ENCODE data around the gene CDK6.
"Not testable (repeated sequence)": the region's sequence is repeated elsewhere in the genome, so short reads cannot be mapped to it uniquely, and the experiment has no call there.

Gene CDK6

DNA sequence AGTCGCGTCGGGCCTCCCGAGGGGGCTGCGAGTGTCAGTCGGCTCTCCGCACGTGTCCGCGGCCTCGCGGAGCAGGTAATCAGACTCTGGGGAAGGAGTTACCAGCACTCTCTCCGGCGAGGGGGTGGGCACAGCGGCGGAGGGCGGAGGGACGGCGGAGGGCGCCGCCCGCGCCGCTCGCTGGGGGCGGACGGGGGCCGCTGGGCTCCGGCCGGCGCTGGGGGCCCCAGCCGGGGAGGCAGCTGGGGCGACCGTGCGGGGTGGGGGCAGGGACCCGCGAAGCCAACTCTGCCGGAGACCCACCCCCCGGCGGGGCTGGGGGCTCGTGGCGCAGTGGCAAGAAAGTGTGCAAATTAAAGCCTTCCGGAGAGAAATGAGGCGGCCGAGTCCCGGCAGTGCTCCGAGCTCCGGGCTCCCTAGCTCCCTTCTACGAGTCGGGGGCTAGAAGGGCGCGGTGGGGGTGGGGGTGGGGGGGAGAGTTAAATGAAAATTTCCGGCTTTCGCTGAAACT is at the start of gene CDK6:
Gene CDK6 (minus strand): TSS at position 85 of the 511 bp plus-strand sequence. CDS start 3,250 bp downstream, outside the sequence.
- no peak for DNase-seq (ENCODE audit: low read depth in 2 of 2)

DNA sequence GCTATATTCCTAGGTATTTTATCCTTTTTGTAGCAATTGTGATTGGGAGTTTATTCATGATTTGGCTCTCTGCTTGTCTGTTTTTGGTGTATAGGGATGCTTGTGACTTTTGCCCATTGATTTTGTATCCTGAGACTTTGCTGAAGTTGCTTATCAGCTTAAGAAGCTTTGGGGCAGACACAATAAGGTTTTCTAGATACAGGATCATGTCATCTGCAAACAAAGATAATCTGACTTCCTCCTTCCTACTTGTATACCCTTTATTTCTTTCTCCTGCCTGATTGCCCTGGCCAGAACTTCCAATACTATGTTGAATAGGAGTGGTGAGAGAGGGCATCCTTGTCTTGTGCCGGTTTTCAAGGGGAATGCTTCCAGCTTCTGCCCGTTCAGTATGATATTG is 49.7 kb upstream of the CDK6 start:
- not testable (repeated sequence) for DNase-seq (ENCODE audit: low read depth in 2 of 2)

DNA sequence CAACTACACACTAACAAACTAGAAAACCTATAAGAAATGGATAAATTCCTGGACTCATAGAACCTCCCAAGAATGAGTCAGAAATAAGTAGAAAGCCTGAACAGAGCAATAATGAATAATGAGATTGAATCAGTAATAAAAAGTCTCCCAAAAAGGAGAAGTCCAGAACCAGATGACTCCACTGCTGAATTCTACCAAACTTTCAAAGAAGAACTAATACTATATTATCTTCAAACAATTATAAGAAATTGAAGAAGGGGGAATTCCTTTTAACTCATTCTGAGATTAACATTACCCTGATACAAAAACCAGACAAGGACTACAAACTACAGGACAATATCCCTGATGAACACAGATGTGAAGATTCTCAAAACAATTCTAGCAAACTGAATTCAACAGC is 47.8 kb upstream of the CDK6 start:
- DNase-seq (ENCODE audit: low read depth in 2 of 2), result no peak

DNA sequence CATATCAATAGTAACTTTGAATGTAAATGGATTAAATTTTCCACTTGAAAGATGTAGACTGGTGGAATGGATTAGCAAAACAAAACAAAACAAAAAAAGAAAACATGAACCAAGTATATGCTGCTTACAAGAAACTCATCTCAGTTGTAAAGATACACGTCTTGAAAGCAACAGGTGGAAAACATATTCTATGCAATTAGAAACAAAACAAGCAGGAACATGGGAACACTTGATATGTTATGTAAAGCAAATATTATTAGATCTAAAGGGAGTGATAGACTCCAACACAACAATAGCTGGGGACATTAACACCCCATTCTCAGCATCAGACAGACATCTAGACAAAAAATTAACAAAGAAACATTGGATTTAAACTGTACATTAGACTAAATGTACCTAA is 46.4 kb upstream of the CDK6 start:
- no peak for DNase-seq (ENCODE audit: low read depth in 2 of 2)

DNA sequence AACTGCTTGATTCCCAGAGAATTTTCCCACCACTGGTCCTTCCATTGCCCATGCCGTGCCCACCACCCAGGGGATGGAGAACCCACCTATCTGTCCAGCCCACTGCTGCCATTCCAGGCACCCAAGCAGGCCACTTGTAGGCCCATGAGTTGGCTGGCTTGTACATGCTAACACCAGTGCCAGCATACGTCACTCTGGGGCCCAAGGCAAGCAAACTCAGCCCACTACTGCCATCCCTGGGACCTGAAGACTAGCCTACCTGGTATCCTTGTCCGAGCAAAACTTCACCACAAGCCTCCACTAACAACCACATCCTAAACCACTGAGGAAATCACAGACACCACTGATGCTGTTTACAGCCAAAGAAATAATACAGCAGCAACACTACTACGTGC is 44.7 kb upstream of the CDK6 start:
- DNase-seq (ENCODE audit: low read depth in 2 of 2), result no peak

DNA sequence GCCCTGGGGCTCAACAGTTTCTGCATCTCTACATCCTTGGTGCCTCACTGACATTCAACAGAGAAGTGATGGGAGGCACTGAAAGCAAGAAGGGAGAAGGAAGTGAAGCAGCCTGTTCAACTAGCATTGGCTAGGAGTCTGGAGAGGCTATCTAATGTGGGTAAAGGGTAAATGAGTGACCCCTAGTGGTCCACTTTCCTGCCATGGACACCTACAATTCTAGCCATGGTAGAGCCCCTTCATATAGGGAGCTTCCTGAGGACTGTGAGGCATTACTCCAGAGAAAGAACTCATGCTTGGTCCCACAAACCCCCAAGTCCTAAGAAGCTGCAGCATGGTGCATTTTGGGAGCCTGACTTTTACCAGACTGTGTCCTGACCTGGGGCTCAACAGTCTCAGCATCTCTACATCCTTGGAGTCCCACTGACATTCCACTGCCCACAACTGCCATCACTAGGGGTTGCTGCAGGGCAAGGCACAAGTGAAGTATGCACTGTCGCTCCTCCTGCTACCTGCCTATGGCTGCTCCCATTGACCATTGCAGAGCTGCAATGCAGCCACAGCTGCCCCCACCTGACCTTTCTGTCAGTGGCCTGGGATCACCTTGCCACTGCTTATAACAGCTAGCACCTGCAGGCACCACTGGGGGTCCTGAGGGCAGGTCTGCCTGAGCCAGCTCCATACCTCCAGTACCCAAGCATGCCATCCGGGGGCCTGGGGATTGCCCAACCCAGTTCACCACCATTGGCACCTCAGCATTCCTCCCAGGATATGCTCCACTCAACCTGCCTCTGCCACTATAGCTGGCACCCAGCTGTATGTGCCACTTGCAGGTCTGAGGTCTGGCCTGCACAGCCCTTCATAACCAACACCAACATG is 44.1 kb upstream of the CDK6 start:
- DNase-seq (ENCODE audit: low read depth in 2 of 2), result no peak

DNA sequence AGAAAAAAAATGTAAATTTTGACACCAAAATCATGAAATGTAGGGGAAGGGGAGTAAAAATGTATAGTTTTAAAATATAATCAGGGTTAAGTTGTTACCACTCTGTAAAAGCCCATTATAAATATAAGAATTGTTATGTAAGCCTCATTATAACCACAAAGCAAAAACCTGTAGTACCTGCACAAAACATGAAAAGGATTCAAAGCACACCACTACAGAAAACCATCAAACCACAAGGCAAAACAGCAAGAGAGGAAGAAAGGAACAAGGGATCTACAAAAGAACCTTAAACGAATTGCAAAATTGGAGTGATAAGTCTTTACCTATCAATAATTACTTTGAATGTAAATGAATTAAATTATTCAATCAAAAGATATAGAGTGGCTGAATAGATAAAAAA is 41.0 kb upstream of the CDK6 start:
- no peak for DNase-seq (ENCODE audit: low read depth in 2 of 2)

DNA sequence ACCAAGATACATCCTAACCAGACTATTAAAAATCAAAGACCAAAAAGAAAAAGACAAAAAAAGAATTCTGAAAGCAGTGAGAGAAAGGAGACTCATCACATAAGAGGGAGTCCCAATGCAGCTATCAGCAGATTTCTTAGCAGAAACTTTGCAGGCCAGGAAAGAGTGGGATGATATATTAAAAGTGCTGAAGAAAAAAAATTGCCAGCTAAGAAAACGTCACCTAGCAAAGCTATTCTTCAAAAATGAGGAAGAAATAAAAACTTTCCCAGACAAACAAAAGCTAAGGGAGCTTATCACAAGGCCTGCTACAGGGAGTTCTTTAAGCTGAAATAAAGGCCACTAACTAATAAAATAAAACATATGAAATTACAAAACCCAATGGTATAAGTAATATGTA is 40.5 kb upstream of the CDK6 start:
- no peak for DNase-seq (ENCODE audit: low read depth in 2 of 2)

DNA sequence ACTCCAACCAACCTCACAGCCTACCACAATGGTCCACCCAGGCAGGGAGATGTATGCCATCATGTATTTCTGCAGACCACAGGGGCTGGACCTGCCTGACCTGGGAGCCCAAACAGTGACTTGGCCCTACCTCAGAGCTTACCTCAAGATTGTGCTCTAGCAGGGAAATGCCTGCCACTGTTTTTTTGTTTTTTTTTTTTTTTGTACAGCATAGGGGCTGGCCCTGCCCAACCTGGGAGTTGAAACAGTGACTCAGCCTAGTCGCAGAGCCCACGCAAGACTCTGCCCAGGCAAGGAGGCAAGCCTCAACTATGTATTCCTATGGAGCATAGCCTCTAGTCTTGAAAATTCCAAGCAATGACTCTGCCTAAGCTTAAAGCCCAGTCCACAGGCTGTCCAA is 39.3 kb upstream of the CDK6 start:
- DNase-seq (ENCODE audit: low read depth in 2 of 2), result no peak

DNA sequence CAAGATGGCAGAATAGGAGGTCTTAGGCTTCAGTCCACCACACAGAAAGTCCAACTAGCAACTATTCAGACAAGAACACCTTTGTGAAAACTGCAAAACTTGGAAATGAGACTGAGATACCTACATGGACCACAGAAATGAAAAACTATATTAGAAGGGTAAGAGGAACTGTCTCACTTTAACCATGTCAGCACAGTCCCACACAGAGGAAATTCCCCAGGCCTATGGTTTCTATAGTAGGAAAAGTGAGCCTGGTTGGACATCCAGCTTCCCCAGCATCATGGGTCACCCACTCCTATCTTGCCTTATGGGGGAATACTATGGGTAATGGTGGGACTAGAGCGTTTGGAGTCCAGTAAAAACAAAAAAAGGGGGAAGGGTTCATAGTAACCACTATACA is 38.8 kb upstream of the CDK6 start:
- DNase-seq (ENCODE audit: low read depth in 2 of 2), result no peak

DNA sequence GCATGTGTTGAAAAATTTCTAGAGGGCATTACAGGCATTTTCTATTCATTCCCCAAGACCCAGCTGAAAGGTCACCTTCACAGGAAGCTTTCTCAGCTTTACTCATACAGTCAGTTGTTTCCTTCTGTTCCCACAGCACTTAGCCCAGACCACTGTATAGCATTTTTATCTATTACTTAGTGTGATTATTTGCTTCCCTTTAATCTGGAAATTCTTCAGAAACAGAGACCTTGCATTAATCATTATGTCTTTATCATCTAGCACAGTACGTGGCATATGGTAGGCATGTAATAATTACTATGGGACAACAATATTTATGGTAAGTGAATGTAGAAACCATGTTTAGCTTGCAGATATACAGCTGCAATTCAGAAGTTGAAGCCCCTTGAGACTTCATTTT is 38.2 kb upstream of the CDK6 start:
- no peak for DNase-seq (ENCODE audit: low read depth in 2 of 2)

DNA sequence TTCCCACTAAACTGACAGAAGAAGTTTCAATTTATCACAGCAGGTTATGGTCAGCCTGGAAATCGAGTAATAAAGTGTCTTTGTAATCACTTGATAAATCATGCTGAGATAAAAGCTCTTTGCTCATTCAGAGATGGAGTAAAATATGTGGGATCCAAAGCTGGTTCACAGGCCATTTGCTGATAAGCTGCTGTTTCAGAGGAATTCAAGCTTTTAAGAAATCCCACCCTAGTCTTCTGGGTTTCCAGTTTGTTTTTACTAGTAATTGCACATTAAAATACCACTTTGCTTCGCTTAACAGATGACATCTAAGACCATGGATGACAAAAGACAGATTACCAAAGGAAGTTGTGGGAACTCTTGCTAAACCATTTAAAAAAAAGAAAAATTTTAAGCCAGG is 37.4 kb upstream of the CDK6 start:
- no peak for DNase-seq (ENCODE audit: low read depth in 2 of 2)

DNA sequence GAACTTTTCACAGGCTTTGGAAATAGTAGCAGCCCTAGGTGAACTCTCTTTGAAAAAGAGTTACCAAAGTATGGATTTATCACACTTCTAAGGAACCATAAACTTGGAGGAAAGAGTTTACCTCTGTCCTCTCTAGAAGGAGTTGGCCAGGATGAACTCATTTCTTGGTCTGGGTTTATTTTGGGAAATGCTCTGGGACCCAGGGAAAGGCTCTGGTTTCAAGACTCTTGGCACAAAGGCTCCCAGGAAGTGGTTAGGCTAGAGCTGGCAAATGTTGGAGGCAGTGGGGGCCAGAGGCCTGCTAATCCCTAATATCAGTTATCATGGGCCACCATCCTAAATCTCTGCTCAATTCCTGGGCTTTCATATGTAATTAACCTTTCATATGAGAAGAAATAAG is 36.3 kb upstream of the CDK6 start:
- DNase-seq (ENCODE audit: low read depth in 2 of 2), result no peak

DNA sequence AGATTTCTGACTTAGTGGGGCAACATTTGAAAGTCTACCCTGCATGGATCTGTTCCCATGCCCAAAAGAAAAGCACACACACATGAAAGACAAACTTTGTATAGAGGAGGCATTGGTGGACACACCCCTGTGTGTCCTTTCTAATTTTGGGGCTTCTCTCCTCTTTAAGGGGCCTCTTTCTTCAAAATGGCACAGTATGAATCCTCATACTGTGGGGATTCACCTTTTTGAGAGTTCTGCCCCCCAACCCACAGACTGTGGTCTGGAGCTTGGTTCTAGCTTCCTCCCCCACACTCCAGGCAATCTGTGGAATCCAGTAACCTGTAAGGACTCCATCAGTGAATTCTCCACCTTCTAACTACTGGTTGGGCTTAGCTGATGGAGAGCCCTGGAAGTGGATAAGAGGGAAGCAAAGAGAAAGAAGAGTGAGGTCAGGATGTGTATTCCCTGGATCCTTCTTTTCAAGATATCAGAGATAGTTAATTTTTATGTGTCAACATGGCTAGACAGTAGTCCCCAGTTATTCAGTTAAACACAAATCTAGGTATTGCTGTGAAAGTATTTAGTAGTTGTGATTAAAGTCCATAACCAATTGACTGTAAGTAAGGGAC is 32.4 kb upstream of the CDK6 start:
- DNase-seq (ENCODE audit: low read depth in 2 of 2), result no peak

DNA sequence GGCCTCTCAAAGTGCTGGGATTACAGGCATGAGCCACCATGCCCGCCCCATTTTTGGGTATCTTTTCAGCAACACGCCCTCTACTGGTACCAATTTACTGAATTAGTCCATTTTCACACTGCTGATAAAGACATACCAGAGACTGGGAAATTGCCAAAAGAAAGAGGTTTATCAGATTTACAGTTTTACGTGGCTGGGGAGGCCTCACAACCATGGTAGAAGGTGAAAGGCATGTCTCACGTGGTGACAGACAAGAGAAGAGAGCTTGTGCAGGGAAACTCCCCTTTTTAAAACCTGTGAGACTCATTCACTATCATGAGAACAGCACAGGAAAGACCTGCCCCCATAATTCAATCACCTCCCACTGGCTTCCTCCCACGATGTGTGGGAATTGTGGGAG is 27.8 kb upstream of the CDK6 start:
- DNase-seq (ENCODE audit: low read depth in 2 of 2), result not testable (repeated sequence)

DNA sequence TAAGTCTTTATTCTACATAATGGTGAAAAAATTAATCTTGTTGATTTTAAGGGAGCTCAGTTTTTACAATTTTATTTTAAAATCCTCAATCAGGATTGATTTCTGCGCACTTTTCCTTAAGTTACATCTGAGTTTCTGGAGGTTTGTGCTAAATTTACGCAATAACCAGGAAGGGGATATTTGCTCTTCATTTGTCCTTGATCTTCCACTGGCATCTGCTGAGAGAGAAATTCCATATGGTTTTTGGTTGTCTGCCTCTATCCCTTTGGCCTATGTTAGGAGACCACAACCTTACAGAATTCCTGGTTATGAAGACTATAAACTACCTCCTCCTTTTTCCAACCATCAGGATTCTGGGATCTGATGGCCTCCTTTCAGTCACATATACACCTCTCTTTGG is 20.1 kb upstream of the CDK6 start:
- no peak for DNase-seq (ENCODE audit: low read depth in 2 of 2)

DNA sequence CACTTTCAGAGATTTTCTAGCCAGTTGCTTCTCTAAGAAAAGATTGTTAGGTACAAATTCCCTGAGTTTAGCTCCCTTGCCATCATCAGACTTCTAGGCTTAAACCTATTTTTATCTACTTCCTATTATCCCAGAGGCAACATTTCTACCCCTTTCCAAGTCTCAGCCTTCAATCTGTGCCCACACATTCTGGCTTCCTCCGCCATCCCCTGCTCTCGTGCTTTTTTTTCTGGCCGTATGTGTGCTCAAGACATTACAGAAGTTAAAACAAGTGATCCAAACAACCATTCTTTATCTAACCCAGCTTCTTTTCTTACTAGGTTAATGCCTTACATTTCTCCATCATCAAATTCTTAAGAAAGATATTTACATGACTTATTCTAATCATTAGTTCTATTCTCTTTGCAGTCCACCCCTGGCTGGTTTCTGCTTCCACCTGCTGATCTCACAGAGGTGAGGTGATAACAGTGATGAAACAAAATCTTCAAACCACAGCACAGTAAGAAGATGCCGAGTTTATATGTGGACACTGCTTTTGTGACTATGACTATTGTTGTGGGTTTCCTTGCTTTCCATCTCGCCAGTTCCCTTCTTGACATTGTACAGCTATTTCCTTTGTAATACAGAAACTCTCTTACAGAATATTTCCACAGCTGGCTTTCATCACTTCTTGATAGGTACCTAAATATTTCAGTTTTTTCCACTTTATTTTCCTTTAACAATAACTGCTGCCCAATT is 18.3 kb upstream of the CDK6 start:
- no peak for DNase-seq (ENCODE audit: low read depth in 2 of 2)

DNA sequence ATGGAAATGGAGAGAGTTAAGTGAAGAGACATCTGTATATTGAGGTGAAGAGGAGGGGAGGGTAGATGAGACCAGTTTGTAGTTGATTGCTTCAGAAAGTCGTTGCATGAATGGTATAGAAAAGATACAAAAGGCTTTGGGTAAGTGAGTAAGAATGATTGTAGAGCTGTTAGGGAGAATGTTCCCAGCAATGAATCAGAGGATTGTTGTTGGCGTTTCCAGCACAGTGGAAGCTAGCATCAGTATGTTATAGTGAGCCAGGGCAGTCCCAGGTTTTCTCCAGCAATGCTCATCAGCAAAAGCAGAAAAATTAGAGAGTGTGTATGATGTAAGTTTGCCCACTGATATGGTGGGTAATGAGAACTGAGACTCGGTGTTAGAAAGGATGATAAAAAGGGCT is 15.4 kb upstream of the CDK6 start:
- no peak for DNase-seq (ENCODE audit: low read depth in 2 of 2)

DNA sequence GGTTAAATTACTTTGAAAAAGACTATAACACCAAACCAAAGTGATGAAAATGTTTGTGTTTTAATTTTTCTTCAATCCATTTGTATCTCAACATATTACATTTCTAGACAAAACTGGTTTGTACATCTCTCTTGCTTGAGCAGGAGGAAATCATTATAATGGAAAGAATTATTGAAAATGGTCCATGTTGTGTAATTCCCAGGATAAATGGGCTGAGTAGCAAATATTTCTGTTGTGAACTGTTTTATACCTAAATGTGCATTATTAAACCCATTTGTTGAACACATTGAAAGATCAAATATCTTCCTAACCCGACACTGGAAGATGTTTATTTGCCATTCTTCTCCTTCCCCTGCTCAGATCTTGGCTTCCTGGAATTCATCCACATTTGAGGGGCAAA is 14.1 kb upstream of the CDK6 start:
- DNase-seq (ENCODE audit: low read depth in 2 of 2), result no peak

DNA sequence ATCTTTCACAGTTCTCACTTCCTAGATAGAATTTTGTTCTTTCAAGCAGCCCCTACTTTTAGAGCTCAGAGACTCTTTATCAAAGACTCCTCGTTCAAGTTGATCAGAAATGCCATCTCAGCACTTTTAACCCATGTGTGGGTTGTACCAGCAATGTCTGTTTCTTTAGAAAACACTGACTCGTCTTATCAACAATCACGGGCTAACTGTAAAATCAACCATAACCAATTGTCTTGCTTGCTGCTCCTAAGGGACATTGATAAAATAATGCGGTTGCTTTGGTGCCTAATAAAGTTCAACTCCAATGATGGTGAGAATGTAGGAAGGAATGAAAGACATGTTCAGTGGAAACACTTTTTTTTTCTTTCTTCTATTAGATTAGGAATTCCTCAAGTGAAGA is 12.9 kb upstream of the CDK6 start:
- DNase-seq (ENCODE audit: low read depth in 2 of 2), result no peak

DNA sequence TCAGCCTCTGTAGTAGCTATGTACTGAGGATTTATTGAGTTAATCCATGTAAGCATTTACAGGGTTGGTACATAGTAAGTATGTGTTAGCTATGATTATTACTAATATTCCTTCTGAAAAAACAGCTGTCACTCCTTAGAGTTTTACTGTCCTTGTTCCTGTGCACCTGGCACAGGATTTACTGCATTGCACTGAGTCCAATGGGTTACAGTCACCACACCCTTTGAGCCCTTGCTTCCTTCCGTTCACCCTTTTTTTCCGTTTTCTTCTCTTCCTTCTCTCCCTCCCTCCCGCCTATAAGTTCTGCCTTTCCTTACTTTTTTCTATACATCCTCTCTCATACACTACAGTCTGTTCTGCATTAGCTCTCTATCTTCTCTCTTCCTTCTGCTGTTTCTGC is 12.5 kb upstream of the CDK6 start:
- DNase-seq (ENCODE audit: low read depth in 2 of 2), result no peak

DNA sequence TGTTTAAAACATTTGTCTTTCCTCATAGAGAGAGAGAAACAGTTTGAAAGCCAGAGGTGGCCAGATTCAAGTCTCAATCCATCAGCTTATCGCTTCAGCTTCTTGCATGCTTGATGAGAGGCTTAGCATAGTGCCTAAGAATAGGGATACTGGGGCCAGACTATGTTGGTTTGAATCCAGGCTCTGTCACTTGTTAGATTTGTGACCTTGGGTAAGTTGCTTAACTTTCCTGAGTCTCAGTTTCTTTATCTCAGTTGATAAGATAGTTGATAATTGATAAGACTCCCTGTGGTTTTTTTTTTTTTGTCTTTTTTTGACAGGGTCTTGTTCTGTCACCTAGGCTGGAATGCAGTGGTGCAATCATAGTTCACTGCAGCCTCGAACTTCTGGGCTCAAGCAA is 12.1 kb upstream of the CDK6 start:
- no peak for DNase-seq (ENCODE audit: low read depth in 2 of 2)

DNA sequence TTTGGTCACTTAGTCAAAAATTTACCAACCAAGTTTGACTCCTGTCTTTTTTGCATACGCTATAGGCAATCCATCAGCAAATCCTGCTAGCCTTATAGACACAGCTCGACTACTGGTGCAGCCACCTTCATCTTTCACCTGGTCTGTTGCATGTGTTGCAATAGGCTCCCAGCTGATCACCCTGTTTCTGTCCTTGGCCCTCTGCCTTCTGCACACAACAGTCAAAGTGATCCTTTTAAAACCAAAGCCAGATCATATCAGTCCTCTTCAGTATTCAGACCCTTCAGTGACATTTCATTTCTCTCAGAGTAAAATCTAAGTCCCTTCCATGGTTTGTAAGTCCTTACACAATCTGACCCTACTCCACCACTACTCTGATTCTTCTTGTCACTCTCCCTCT is 10.9 kb upstream of the CDK6 start:
- no peak for DNase-seq (ENCODE audit: low read depth in 2 of 2)

Data from fibroblast of skin of left quadriceps (primary cell).